GM21515 (cell line): ENCODE results near the gene SLC35F6.

Source experiments
- ATAC-seq: cut with Tn5 transposase; IDR thresholded peaks from one replicate; pipeline ENCODE4 v1.9.1; 2021; ENCODE audit not compliant: unreplicated experiment

SLC35F6 gene, protein sequence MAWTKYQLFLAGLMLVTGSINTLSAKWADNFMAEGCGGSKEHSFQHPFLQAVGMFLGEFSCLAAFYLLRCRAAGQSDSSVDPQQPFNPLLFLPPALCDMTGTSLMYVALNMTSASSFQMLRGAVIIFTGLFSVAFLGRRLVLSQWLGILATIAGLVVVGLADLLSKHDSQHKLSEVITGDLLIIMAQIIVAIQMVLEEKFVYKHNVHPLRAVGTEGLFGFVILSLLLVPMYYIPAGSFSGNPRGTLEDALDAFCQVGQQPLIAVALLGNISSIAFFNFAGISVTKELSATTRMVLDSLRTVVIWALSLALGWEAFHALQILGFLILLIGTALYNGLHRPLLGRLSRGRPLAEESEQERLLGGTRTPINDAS

DNA sequence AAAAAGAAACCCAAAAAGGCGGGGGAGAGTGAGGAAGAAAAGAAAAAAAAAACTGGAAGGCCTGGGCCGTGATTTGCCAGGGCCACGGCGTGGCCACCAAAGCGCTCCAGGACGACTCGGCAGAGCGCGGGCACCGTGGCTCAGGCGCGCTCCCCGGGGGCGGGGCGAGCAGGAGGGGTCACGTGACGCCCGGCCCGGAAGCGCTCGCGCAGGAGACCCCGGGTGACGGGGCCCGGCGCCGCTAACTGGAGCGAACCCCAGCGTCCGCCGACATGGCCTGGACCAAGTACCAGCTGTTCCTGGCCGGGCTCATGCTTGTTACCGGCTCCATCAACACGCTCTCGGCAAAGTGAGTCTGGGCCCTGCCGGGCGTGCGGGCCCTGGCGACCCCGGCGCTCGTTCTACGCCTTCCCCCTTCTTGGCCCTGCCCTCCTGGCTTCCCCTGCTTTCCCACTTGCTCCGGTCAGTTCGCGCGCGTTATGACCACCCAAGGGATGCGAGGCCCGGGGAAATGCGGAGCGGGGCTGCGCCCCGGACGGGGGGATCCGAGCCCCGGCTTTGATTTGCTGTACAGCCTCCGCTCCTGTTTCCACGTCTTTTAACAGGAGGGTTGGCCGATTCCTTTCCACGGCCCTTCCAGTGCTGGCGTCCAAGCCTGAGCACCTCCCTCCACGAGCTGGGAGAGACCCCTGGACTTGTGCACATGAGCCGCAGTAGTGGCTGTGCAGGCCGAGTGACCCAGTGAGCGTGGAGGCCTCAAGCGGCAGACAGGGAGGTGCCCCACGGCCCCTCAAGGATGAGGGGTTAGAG lies at the start of gene SLC35F6:
Gene SLC35F6, plus strand, starts transcription at position 207 of the 810 bp plus-strand sequence. Its CDS starts 66 bp downstream, at position 273.
- ATAC-seq: peak; percentile 84

DNA sequence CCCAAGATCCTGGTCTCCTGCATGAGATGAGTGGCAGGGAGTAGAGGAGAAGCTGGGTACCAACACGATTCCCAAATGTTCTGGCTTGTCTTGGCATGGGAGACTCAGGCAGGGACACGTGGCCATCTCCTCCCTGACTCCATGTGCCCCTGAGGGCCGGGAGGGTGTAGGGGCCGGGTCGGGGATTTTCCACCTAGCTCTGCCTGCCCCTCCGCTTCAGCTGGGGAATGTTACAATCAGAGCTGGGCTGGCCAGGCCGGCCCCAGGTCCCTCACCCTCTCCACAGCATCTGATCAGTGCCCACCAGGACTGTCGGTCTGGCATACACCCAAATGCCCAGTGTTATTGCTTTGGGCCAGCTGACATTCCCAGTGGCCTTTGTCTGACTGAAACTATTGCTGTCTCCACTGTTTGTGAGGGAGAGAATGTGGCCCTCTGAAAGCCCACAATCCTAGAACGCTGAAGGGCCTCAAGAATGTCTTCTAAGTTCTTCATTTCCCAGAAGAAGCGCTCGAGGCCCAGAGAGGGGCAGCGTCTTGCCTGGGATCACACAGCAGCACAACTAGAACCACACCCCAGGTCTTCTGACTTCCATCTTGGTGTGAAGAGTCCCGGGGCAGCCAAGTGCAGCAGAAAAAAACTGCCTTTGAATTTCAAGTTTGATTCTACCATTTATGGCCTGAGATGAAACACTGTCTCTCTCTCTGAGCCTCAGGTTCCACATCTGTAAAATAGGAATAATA lies 48.4 kb upstream of the SLC35F6 start:
- no peak for ATAC-seq

DNA sequence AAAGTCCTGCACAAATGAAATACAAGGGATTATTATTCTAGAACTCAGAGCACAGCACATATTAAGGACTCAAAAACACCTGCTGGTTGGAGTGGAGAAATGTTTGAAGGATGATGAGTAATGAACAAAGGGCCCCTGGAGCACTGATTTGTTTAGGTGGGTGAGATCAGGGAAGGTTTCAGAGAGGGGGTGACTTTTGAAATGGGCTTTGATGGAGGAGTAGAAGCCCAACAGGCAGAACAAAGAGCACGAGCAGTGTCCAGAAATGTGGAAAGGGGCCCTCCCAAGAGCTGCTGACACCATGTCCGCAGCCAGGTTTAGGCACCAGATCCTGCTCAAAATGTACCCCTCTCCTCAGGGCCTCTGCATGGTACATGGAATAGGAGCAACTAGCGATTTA lies 47.7 kb upstream of the SLC35F6 start:
- no peak for ATAC-seq

DNA sequence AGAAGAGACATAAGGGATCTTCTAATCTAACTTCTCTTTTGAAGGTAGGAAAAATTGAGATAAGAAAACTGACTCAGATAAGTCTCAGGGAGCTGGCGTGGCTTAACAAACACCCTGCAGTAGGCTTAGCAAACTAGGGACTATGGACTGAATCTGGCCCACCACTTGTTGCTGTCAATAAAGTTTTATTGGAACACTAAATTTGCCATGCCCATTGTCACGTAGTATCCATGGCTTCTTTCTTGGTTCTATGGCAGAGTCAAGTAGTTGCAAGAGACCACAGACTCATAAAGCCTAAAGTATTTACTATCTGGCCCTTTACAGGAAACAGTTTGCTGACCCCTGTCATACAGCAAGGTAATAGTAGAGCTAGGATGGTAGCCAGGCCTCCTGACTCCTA lies 47.3 kb upstream of the SLC35F6 start:
- no peak for ATAC-seq

DNA sequence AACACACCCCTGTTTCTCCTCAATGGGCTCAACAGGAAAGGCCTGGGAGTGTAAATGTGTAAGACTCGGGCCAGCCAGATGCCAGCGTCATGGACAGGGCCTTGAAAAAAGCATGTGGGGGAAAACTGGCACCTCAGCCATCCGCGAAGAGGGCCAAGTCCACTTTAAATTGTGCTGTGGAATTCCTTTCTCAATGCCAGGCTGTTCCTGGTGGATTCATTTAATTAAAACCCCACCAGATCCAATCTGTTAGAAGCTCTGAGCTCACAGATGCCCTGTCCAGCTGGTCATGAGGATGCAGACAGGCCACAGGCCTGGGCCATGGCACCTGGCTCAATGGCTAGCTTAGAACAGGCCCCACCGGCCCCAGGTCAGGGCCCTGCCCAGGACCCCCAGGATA lies 46.7 kb upstream of the SLC35F6 start:
- no peak for ATAC-seq

DNA sequence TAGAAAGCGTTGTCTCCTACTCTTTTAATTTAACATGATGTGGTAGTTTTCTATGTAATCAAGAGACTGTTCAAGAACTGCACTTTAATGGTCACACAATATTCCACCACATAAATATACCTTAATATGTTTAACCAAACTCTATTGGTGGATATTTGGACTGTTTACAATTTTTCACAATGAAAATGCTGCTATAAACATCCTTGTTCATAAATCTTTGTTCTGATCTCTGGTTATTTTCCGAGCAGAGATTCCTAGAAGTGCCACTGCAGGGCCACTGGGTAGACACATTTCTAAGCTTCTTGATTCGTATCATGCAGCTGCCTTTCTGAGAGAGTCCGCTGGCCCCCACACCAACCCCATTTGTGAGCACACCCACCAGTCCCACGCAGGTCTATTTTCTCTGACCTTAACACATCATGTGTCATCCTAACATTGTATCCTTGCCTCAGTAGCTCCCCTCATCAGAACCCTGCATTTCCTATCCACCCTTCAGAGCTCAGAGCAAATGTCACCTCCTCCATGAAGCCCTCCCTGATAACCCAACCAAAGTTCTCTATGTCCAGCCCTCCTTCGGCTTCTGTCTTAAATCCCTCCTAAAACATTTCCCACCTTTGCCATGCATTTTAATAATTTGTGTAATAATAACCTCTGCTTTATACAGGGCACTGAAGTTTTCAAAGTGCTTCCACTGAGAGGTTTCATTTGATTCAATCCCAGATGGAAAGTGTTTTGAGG lies 45.0 kb upstream of the SLC35F6 start:
- ATAC-seq: no peak

DNA sequence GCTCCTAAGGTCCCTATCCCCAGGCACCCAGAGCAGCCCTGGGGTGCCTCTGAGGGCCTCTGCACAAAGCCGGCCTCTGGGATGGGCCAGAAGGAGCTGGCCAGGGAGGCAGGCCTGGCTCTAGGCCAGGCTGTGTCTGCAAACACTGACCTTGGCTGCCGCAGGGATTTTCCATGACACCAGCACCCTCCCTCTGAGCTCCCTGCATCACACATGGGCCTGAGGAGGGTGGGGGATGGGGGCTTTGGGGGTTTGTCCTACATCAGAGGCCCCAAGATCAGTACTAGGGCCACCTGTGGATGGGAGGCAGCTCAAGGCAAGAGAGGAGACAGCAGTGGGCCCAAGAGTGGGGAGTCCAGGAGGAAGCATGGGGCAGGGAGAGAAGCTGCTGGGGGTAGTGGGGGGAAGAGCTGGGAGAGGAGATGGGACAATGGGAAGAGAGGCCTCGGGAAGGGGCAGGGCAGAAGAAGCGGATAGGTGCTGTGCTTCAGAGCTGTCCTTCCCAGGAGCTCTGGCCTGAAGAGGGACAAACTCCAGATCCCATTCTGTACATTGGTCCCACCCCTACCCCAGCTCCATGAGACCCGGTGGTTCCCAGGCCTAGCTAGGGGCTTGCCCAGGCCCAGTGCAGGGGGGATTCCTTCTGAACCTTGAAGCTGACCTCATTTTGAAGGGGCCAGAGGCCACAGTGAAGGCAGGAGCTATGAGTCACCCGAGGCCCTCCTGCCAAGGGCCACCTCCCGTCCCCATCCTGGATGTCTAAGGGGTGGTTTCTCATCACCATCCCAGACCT lies 43.6 kb upstream of the SLC35F6 start:
- ATAC-seq: no peak

DNA sequence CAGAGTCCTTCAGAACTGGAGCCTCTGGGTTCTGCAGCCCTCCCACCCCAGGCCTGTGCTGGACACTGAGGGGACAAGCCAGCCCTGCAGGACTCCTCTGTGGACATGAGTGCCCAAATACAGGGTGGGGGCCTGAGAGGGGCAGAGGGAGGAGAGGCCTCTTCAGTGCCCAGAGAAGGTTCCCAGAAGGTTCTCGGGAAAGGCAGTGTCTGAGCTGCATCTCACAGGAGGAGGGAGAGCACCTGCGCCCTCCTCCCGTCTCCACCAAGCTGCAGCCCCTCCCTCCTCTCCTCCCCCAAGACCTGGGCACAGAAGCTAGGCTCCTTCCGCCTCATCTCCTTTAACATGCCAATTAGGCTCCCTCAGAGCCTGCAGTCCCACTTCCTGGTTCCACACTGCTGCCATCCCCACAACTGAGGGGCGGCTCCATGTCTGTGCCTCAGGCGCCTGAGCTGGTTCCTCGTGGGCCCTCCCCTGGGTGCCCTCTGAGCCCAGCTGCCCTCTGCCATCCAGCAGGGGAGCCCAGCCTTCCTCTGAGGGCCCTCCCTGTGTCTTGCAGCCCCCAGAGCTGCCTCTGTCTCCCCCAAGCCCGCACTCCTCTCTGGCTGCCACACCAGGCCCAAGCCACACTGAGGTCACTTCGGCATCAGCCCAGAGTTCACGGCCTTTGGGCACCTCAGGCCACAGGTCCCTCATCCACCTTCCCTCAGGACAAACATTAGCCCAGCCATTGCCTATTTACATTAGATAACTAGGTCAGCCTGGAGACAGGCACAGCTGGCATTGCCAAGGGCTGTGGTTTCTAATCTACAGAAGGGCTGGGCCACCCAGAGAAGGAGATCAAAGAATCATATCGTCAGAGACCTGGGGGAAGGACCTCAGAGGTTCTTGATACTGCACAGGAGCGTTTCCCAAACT lies 42.7 kb upstream of the SLC35F6 start:
- no peak for ATAC-seq

DNA sequence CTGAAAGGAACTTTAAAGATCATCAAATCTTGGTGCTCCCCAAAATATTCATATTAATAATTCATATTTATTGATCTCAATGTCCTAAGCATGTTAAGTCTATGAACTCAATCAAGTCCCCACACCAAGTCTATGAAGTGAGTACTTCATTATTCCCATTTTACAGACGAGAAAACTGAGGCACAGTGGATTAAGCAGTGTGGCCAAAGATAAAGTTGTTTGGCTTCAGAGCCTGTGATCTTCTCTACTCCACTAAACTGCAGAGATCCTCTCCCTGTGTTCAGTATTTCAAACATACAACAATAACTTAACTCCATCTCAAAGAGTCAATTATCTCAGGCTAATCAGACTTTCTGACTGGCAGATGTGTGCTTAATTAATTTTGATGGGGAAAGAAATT lies 41.8 kb upstream of the SLC35F6 start:
- no peak for ATAC-seq

DNA sequence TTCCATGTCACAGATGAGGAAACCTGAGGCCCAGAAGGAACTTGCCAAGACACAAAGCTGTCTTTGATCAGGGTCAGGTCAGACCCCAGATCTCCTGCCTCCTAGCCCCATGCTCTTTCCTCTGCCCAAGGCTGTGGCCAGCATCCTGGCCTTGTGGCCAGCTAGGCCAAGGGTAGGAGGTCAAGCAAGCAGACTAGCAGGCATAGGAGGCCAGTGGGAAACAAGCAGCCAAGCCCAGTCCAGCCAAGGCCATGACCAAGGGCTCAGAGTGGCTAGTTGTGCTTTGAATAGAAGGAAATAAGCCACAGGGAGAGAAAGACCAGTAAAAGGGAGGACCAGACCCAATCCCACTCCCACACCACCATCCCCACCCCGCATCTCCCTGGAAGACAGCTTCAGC lies 41.2 kb upstream of the SLC35F6 start:
- no peak for ATAC-seq

DNA sequence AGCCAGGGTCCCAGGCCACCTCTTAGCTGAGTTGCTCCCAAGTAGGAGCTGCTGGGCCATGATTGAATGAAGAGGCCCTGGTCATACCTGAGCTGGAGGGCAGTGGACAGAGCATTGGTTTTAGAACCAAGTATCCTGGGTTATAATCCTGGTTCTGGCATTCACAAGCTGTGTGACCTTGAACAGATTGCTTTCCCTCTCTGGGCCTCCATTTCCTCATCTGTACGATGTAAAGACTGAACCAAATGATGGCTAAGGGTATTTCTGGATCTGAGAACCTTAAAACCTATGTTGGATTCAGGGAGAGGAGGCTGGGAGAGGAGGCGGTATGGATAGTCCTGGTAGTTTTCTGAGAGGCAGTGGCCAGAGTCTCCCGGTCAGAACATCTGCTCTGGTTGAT lies 40.6 kb upstream of the SLC35F6 start:
- ATAC-seq: no peak

DNA sequence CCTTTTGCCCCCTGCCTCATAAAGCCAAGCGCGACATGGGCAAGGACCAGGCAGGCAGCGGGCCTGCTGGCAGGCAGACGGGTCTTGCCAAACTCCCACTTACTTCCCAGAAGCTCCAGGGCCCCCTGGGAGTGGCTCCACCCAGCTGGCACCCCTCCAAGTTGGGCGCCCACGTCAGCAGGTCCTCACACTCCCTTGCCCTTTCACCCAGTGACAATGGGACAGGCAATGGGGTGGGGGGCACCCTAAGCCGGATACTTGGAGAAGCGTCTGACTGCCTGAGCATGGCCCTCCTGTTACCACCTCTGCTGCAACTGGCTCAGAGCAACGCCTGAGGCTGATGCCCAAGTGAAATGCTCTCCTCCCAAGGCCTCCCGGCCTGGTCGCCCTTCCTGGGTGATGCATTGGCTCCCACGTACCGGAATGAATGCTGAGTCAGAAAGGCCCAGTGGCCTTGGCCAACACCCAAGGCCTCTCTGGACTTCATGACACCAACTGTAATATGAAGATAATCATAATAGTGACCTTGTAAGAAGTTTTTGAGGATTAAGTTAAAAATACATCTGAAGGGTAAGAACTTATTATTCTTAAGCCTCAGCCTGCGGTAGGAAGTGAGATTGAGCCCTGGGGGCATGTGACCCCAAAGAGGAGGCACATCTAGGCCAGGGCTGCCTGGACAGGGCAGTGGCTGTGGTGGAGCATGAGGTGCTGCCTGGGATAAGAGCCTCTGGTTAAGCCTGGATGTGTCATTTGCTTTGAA lies 39.9 kb upstream of the SLC35F6 start:
- no peak for ATAC-seq

DNA sequence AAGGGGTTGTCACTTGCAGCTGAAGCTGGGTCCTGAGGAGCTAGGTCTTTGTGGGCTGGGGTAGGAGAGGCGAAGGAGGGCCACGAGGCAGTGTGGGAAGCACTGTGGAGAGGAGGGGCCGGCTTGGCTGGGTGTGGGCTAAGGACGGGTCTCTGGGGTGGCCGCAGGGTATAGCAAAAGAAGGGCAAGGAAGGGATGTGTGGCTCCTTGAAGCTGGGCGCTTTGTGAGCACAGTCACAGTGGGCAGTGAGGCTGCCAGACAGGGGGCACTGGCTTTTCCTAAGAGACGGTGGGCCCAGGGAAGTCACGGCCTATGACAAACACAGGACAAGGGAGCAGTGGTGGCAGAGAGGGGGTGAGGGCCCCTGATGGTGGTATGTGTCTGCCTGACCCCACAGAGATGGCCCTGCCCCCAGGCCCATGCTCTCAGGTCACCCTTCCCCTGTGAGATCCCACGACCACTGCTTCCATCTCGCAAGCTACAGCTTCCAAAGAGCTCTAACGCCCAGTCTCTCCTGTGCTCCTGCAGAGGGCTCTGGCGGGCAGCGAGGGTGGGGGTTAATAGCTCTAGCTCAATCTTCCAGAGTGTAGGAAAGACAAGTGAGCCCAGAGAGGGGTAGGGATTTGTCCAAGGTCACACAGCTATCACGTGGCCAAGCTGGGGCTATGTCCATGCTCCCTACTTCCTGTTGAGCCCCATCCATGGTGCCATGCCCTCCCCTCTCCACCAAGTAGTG lies 39.1 kb upstream of the SLC35F6 start:
- no peak for ATAC-seq

DNA sequence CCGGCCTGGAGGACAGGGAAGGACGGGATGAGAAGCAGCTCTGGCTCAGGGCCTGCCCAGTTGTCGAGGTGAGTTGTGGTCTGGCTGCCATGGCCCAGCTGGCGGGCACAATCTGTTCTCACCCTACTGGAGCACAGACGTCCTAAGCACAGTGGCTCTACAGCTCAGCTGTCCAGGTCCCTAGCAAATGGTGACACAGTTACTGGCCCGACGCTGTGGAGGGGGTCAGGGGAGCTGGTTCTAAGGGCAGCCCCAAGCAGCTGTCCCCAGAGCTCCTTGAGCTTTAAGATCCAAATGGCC lies 38.6 kb upstream of the SLC35F6 start:
- ATAC-seq: no peak

DNA sequence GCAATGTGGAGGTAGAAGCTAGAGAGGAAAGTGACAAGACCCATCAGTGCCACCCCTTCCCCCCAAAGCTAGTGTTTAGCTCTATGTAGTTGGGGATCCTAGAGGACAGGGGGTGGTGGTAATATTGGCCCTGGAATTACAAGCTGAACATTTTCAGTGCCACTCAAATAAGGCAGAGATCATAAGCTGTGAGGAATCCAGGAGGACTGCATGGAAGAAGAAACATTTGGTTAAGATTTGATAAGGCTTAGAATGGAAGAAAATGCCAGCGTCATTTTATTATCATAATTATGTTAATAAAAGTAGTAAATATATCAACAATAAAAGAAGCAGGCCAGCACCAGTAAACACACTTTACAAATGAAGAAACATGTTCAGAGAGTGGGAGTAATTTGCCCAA lies 37.9 kb upstream of the SLC35F6 start:
- ATAC-seq: no peak

DNA sequence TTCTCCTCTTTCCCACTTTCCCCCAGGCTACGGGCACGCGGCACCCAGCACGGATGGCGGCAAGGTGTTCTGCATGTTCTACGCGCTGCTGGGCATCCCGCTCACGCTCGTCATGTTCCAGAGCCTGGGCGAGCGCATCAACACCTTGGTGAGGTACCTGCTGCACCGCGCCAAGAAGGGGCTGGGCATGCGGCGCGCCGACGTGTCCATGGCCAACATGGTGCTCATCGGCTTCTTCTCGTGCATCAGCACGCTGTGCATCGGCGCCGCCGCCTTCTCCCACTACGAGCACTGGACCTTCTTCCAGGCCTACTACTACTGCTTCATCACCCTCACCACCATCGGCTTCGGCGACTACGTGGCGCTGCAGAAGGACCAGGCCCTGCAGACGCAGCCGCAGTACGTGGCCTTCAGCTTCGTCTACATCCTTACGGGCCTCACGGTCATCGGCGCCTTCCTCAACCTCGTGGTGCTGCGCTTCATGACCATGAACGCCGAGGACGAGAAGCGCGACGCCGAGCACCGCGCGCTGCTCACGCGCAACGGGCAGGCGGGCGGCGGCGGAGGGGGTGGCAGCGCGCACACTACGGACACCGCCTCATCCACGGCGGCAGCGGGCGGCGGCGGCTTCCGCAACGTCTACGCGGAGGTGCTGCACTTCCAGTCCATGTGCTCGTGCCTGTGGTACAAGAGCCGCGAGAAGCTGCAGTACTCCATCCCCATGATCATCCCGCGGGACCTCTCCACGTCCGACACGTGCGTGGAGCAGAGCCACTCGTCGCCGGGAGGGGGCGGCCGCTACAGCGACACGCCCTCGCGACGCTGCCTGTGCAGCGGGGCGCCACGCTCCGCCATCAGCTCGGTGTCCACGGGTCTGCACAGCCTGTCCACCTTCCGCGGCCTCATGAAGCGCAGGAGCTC lies 36.2 kb upstream of the SLC35F6 start:
- ATAC-seq: no peak

DNA sequence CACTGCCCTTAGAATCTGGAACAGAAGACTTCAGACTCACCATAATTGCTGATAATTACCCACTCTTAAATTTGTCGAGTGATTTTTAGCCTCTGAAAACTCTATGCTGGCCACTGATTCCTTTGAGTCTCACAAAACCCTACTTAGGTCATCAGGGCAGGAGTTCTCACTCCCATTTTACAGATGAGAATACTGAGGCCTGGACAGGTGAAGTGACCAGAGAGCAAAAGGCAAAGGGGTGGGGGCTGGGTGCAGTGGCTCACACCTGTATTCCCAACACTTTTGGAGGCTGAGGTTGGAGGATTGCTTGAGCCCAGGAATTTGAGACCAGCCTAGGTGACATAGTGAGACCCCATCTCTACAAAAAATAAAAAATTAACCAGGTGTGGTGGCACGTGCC lies 34.8 kb upstream of the SLC35F6 start:
- ATAC-seq: no peak
